Gastroesophageal sphincter (tissue), 3 donors: Measurements from ENCODE around the gene AFG3L2.

Source experiments
- POLR2A ChIP-seq, 2 donors: fragments of 450-650 bp; IDR thresholded peaks; one replicate each; pipeline ENCODE4 v1.6.1; 2017; ENCODE audit warnings: antibody characterized with exemption in 2 of 2, mild to moderate bottlenecking in 2 of 2, moderate library complexity in 1 of 2
- POLR2AphosphoS5 ChIP-seq: sonication (generic); formaldehyde crosslinking; IDR thresholded peaks from one replicate; pipeline ENCODE4 v1.6.1; 2017; ENCODE audit warnings: antibody characterized with exemption
- TF ChIP-seq, protein P1 (sequence below), 4 experiments: fragments of 200-600 bp in 2 of 4; fragments of 450-650 bp in 2 of 4; sonication (generic) in 1 of 4; IDR thresholded peaks; one replicate each; pipeline ENCODE4 v1.5.1; 2017 to 2019; ENCODE audit warnings: antibody characterized with exemption in 4 of 4, mild to moderate bottlenecking in 2 of 4, moderate library complexity in 2 of 4

DNA sequence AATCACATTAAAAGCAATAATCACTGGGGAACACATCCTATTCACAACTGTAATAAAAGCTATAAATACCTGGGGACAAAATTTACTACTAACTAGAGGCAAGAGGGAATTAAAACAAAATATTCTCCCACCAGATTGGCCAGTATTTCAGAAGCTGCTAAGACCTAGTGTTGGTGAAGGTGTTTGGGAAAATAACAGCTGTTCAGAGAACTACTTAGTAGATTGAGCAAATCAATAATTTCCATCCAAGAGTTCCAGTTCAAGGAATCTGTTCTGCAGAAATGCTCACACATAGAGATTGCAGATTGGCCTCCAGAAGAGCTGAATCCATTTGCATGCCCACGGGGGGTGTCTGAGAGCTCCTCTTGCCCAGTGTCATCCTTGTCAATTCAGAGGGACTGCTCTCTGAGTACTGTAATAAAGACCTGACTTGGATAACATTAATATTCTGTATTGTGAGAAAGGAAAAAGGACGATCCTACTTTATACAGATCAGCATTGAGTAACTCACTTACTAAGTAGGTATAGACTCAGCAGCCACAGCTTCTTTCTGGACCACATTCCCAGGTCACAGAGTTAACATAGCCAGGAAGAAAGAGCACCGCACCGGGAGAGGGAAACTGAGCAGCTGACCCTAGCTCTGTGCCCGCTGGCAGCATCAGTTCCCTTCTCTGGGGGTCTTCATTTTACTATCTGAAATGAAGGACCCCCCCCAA lies 63.3 kb downstream of the AFG3L2 start:
- TF ChIP-seq POLR2AphosphoS5 (no peak), POLR2A (IDR thresholded peaks at IDR 0.05) (no peak)
- TF ChIP-seq, protein P1, sequence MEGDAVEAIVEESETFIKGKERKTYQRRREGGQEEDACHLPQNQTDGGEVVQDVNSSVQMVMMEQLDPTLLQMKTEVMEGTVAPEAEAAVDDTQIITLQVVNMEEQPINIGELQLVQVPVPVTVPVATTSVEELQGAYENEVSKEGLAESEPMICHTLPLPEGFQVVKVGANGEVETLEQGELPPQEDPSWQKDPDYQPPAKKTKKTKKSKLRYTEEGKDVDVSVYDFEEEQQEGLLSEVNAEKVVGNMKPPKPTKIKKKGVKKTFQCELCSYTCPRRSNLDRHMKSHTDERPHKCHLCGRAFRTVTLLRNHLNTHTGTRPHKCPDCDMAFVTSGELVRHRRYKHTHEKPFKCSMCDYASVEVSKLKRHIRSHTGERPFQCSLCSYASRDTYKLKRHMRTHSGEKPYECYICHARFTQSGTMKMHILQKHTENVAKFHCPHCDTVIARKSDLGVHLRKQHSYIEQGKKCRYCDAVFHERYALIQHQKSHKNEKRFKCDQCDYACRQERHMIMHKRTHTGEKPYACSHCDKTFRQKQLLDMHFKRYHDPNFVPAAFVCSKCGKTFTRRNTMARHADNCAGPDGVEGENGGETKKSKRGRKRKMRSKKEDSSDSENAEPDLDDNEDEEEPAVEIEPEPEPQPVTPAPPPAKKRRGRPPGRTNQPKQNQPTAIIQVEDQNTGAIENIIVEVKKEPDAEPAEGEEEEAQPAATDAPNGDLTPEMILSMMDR (IDR thresholded peaks at IDR 0.05), result no peak
